IPS-18c (cell line): ENCODE data around the gene CIB2.

Source experiments
- H3K4me3 ChIP-seq: 2 replicates; pipeline ENCODE4 v1.7.0; 2013; ENCODE audit warnings: low read depth, mild to moderate bottlenecking, low read length, moderate library complexity; ENCODE audit not compliant: insufficient read depth
- H3K9me3 ChIP-seq: one replicate; pipeline ENCODE4 v1.6.1; 2013; ENCODE audit warnings: mild to moderate bottlenecking, low read length, moderate library complexity; ENCODE audit not compliant: control insufficient read depth, insufficient read depth

CIB2 gene

DNA sequence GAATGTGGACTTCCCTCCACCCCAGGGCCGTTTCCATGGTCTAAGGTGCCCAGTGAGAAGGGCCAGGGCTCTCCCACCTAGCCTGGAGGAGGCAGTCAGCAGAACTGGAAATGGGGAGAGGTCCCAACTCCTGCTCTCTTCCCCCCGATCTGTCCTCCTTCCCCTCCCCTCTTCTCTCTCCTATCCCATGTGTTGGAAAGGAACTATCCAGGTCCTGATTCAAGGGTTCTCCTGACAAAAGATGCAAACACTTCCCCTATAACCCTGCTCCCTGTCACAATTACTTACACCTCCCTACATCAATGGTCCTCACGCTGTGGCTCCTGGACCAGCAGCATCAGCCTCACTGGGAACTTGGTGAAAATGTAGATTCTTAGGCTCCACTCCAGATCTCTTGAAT, 6.0 kb downstream of the CIB2 start:
- no peaks in the 10 kb centered on the region for H3K9me3 ChIP-seq
- H3K4me3 ChIP-seq, result no peak overlapping the region

DNA sequence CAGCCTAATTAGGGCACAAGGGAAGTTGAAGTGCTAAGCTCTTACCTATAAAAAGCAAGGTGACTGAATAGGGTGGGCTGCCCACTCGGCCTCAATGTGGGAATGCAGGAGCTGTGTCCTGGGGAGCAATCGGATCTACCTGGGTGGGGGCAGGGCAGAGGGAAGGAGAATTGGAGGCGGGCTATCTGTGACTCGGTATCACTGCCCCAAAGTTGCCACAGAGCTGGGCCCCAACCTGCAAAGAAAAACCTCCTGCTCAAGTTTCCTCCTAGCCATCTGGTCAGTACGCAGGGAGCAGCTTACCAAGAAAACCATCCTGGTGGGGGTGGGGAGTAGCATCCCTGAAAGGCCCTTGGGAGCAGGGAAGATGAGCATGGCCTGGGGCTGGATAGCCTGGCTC, 10.7 kb downstream of the CIB2 start:
- H3K9me3 ChIP-seq, result no peaks in the 10 kb centered on the region
- H3K4me3 ChIP-seq, result no peak overlapping the region

DNA sequence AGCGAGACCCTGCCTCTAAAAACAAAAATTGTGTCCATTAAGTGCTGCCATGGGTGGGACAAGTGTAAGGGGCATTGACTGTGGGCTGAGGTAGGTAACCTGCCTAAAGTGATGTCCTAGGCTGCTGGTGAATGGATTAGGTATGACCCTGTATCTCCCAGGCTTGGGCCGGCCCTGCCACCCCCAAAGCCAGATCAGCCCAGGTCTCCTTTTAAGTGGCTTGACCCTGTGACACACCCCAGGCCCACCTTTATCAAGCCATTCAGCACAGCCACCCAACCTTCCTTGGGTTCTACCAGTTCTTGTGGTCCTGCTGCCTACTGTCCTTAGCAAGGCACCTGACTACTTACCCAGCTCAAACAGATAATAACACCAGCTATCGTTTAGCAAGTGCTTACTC, 18.7 kb downstream of the CIB2 start:
- no peak overlapping the region for H3K4me3 ChIP-seq

DNA sequence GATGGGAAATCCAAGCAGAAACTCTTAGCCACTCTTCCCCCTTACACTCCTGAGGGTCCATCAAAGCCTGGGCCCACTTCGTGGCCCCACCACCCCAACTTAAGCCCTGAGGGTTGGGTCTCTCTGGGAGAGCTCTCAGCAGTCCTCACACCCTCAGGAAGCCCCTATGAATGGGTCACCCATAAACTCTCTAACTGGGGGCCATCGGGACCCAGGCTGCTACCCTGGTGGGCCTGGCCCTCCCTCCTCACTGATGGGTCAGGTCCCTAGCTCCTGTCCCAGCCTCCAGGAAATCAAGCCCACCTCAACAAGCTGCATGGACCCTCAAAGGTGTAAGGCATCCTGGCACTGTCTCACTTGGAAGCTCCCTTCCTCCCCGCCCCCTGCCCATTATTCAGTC, 19.5 kb downstream of the CIB2 start:
- H3K4me3 ChIP-seq, result no peak overlapping the region
- no peaks in the 10 kb centered on the region for H3K9me3 ChIP-seq

More for the DNA sequence above, 18.7 kb downstream of the CIB2 start:
- H3K9me3 ChIP-seq, result no peaks in the 10 kb centered on the region

DNA sequence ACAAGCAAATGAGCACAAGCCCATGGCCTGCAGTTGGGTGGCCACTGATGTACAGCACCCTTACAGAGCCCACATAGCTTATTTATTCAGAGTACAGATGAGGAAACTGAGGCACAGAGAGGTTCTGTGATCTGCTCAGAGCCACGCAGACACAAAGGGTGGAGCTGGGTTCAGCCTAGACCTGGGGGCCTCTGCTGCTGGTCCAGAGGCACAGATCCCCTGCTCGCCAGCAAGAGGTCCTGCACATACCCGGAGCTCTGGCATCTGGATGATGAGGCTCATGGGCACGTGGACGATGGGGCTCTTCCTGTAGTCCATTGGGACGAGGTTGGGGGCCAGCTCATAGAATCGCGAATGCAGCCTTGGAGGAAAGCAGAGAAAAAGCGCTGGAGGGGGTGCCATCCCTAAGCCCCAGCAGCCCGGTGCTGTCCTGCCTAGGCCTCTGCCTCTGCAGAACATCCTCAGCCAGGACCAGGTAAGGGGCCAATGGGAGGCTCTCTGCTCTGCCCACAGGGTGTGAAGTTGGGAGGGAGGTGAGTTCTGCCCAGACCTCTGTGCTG, 20.2 kb downstream of the CIB2 start:
- no peaks in the 10 kb centered on the region for H3K9me3 ChIP-seq
- H3K4me3 ChIP-seq, result no peak overlapping the region

DNA sequence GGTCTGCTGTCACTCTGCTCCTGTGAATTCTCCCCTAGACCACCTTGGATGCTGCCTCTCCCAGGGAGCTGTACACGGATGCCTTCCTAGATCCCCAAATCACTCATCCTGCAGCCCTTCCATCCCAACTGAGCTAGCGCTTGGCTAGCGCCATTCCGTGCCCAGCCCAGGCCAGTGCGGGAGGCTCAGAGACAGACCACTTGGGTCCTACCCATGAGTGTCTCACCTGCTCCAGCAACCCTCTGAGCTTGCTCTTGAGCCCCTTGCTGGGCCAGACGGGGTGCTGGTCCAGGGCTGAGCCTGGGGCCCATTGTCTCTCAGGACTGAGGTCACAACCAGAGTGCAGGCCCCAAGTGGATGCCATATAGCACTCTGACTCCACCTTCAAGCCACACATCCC, 21.1 kb downstream of the CIB2 start:
- Histone ChIP-seq H3K9me3 (no peaks in the 10 kb centered on the region), H3K4me3 (no peak overlapping the region)

DNA sequence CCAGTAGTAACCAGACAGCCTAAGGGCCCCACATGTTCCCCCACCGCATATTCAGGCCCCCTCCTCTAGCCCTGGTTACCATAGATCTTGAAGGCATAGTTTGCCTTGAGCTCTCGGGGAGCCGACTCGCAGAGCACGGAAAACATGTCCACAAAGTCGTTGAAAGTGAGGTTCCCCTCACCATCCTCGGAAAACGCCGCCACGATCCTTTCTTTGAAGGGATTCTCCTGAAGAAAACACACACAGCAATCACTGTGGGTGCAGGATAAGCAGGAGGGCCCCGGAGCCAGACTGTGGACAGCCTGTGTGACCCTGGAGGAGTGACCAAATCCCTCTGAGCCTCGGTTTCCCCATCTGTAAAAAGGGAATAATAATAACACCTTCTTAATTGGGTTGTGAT, 22.1 kb downstream of the CIB2 start:
- H3K9me3 ChIP-seq, result no peaks in the 10 kb centered on the region
- H3K4me3 ChIP-seq, result no peak overlapping the region

DNA sequence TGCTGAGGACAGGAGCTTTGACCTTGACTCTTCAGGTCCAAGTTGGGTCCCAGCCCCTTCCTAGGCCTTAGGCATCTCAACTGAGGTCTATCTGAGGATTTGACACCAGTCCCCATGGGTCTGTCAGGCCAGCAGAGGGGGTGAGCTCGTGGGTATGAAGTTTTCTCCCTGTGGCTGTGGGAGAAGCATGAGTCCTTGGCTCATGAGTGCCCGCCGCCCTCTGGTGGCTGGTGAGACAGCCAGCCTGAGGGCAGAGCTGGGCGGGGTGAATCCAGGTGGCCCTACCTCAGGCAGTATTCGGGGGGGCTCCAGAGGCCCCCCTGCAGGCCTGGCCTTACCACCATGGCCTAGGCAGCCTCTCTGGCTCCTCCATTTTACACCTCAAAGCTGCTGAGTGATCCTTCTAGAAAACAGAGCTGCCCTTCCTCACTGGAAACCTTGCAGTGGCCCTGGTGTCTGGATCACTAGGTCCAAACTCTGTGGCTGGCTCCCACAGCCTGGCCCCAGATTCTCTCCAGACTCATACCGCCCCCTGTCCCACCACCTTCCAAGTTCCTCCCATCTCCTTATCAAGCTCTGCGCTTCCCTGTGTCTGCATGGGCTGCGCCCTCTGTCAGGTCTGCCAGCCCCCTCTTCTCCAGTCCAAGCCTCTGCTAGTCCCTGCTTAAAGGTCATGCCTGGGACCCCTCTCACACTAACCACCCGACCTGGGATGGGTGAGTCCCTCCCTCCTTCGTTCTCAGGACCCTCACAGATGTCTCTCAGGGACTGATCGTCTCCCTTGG, 22.8 kb downstream of the CIB2 start:
- H3K4me3 ChIP-seq, result no peak overlapping the region

DNA sequence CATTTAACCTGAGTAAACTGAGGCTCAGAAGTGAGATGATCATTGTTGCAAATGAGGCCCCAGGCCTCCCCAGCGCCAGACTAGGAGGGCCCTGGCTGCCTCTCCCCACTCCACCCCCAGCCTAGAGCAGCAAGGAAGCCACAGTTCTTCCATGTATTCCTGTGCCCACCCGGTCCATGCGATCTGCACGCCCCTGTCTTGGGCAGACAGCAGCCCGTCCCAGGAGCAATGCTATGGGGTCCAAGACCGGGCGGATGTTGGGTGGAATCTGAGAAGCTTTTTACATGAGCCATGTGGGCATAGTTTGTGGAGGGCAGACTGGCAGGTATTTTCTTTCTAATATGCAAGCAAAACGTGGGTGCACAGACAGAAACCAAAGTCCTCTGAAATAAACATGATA, 23.8 kb downstream of the CIB2 start:
- H3K4me3 ChIP-seq, result no peak overlapping the region

More for the DNA sequence above, 22.8 kb downstream of the CIB2 start:
- H3K9me3 ChIP-seq, result no peaks in the 10 kb centered on the region

DNA sequence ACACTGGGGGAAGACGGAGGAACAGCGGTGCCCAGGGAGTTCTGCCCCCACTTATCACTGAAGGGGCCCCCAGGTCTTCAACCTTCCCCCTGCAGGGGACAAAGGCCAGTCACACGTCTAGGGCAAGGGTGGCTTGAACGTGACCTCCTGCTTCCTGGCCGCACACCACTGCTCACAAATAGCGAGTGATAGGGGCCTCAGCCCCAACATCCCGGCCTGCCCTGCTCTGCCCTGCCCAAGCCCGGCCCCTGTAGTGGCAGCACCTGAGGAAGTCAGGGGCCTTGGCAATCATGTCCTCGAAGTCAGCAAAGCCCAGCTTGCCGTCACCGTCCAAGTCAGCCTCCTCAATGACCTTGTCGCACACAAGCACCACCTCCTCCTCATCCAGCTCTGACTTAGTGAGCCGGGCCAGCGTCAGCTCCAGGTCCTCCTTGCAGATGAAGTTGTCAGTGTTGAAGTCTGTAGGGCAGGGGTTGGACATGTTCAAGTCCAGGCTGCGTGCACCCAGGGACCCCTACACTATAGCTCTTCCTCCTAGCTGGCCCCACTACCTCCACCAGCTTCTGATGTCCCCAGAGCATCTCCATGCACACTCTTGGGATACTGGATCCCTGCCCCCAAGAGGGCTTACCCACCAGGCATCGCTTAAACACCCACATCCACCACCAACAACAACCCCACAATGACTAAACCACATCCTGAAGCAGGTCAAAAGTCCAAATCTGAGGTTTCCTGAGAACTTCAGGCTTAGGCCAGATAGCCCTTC, 25.6 kb downstream of the CIB2 start:
- Histone ChIP-seq H3K9me3 (no peaks in the 10 kb centered on the region), H3K4me3 (no peak overlapping the region)

More for the DNA sequence above, 23.8 kb downstream of the CIB2 start:
- no peaks in the 10 kb centered on the region for H3K9me3 ChIP-seq

DNA sequence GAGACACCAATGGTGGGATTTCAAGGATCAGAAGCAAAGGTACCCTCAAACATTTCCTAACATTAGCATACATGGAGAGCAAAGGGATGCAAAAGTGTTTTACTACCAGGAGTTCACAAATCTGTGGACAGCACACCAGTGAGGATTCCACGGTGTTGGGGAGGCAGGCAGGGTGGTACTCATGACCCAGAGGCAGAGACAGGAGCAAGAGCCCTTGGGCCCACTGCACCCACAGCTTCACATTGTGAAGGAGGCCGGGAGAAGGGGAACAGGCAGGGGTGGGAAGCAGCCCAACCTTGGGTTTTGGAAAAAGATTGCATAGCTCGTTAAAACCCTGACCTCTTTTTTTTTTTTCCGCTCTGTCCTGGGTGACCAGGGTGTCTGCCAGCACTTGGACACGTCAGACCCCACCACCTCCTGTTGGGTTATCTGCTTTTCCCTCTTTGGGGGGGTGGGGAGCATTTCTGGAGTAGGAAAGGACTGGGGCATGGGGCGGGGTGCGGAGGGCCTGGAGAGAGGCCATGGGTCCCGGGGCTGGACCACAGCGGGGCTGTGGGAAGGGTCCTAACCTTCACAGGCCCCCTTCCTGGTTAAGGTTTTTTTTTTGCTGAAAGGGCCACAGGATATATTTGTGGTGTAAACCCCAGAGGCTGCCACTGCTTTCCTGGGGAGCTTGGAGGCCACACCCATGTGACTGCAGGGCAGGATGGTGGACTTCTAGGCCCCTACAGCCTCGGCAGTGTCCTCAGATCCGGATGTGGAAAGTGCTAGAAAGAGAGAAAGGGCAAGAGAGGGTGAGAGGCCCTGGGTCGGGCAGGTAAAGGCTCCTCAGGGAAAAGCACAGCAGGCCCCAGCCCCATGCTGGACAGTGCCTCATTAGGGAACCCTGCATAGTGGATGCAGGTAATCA, 26.4 kb downstream of the CIB2 start:
- Histone ChIP-seq H3K4me3 (no peak overlapping the region), H3K9me3 (no peaks in the 10 kb centered on the region)

DNA sequence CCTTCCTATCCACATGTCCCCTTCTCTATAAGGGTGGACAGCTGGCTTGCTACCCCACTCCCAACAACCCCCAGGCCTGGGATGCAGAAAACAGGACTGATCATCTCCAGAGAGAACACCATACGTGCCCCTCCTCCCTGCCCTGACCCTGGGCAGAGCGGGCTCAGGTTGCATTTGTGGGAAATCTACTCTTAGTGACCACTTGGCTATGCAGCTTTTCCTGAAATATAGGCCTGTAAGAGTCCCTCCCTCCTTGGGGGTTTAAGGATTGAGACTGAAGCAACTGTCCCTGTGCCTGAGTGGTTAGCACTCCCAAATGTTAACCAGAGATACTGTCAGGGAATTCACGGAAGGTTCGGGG, 27.1 kb downstream of the CIB2 start:
- H3K9me3 ChIP-seq, result no peaks in the 10 kb centered on the region
- no peak overlapping the region for H3K4me3 ChIP-seq

DNA sequence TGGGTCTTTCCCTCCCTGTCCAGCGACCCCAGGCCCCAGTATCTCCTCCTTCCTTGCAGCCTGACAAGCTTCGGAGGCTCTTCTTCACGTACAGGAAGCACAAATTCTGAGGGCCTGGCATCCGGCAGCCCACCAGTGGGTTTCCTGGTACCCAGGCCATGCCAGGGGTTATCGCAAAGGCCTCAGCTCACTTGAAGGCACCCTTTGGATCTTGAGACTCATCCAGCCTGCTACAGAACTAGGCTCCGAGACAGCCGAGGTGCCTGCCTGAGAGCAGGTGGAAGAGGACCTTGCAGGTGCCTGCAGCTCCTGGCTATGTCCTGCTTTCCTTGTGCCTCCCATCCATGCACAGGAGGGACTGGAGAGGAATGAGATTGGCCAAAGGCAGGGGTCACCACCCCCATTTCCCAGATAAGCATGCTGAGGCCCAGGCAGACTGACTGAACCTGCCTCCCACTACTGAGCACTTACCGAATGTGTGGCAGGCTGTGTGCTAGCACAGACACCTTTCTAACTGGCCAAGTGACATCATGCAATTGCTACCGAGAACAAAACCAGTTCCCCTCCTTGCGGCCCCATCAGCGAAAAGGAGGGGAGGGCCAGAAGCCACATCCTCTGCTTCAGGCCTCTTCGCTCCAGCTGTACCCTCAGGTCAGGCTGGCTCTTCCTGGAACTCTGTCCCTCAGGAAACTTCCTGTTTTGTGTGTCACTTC, 27.7 kb downstream of the CIB2 start:
- H3K4me3 ChIP-seq, result no peak overlapping the region
- no peaks in the 10 kb centered on the region for H3K9me3 ChIP-seq

DNA sequence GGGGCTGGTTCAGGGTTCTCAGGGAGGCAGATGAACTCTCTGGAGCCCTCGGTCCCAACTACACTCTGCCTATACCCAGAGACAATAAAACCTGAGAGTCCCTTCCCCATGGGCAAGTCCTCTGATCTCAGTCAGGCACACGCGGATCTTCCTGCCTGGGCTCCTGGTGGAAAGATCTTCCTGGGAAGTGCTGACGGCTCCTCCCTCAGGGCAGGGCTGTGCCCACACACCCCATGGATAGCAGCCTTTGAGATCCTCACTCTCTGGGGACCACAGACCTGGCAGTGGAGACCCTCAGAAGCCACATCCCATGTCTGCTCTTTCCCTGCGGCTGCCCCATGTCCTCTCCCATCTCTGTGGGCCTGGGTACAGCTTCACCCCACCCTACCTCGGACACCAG, 28.5 kb downstream of the CIB2 start:
- no peak overlapping the region for H3K4me3 ChIP-seq
- H3K9me3 ChIP-seq, result no peaks in the 10 kb centered on the region

DNA sequence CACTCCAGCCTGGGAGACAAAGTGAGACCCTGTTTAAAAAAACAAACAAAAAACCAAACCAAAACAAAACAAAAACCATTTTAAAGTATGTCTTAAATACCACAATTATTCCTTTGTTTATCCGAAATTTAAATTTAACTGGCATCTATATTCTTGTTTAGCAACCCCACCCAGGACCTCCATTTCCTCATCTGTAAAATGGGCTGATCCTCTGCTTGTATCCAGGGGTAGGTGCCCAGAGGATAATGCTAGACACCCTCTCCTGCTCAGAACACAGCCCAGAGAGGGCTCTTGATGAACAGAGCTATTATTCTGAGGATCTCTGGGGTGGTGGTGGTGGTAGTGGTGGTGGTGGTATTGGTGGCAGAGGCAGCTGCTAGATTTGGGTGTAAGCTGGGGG, 29.0 kb downstream of the CIB2 start:
- H3K4me3 ChIP-seq, result no peak overlapping the region
- H3K9me3 ChIP-seq, result no peaks in the 10 kb centered on the region

DNA sequence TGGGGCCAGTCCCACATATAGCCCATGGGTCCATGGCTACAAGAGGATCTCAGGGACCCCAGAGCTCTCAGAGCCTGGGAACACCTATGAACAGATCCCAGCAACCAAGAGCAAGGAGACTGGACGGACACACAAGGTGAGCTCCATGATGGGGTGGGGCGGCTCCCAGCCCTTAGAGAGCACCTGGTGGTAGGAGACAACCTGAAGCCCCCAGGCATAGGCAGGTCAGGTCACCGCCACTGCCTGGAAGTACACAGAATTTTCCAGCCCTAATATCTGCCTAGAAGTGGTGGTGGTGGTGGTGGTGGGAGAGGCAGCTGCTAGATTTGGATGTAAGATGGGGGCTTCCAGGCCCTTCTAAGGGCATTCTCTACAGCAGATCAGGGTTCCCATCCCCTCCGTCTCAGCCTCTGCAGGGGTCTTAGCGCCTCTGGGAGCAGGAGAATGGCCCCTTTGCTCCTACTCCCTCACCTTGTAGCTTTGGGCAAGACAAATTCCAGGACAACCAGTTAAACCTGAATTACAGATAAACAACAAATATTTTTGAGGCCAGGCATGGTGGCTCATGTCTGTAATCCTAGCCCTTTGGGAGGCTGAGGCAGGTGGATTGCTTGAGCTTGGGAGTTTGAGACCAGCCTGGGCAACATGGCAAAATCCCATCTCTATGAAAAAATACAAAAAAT, 29.7 kb downstream of the CIB2 start:
- Histone ChIP-seq H3K4me3 (no peak overlapping the region), H3K9me3 (no peaks in the 10 kb centered on the region)
